SK-N-MC (cell line): ENCODE results near the gene ANKS1A.
"Not testable (repeated sequence)": the region's sequence is repeated elsewhere in the genome, so short reads cannot be mapped to it uniquely, and the experiment has no call there.

Experiments used
- EZH2 ChIP-seq: fragments of 200-600 bp; sonication (generic); IDR thresholded peaks from one replicate; pipeline ENCODE4 v1.6.1; 2017; ENCODE audit warnings: antibody characterized with exemption
- POLR2AphosphoS5 ChIP-seq: IDR thresholded peaks from 2 replicates; pipeline ENCODE4 v1.6.1; 2012; ENCODE audit warnings: mild to moderate bottlenecking, low read depth, low read length, borderline replicate concordance

DNA sequence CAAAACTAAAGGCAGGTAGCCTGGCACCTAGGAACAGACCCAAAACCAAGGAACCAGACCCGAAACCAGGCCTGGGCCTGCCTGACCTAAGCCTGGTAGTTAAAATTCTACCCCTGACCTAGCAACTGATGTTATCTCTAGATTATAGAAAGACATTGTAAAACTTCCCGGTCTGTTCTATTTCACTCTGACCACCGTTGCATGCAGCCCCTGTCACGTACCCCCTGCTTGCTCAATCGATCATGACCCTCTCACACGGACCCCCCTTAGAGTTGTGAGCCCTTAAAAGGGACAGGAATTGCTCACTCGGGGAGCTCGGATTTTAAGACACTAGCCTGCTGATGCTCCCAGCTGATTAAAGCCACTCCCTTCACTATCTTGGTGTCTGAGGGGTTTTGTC lies 109.4 kb downstream of the ANKS1A start:
- TF ChIP-seq POLR2AphosphoS5, EZH2: not testable (repeated sequence)
